ENCODE measurements around the gene TRIM71.
"Not testable (repeated sequence)": the region's sequence is repeated elsewhere in the genome, so short reads cannot be mapped to it uniquely, and the experiment has no call there.

DNA sequence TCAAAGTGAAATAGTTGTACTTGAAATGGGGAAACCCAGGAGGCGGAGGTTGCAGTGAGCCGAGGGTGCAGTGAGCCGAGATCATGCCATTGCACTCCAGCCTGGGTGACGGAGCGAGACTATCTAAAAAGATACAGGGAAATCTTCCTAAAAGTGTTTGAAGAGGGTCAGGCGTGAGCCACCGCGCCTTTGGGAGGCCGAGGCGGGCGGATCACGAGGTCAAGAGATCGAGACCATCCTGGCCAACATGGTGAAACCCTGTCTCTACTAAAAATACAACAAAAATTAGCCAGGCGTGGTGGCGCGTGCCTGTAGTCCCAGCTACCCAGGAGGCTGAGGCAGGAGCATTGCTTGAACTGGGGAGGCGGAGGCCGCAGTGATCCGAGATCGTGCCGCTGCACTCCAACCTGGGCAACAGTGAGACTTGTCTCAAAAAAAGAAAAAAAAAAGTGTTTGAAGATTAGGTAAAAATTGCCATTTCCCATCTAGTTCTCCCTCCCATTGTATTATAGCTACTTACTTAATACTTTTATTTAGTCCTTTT is 5.9 kb downstream of the TRIM71 start:
- TF ChIP-seq POLR2A (IDR thresholded peaks at IDR 0.05); EP300 (IDR thresholded peaks at IDR 0.05; ENCODE audit: low read depth): not testable (repeated sequence)
- TF ChIP-seq, protein P1, sequence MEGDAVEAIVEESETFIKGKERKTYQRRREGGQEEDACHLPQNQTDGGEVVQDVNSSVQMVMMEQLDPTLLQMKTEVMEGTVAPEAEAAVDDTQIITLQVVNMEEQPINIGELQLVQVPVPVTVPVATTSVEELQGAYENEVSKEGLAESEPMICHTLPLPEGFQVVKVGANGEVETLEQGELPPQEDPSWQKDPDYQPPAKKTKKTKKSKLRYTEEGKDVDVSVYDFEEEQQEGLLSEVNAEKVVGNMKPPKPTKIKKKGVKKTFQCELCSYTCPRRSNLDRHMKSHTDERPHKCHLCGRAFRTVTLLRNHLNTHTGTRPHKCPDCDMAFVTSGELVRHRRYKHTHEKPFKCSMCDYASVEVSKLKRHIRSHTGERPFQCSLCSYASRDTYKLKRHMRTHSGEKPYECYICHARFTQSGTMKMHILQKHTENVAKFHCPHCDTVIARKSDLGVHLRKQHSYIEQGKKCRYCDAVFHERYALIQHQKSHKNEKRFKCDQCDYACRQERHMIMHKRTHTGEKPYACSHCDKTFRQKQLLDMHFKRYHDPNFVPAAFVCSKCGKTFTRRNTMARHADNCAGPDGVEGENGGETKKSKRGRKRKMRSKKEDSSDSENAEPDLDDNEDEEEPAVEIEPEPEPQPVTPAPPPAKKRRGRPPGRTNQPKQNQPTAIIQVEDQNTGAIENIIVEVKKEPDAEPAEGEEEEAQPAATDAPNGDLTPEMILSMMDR (IDR thresholded peaks at IDR 0.05): not testable (repeated sequence)

Measured in transverse colon (tissue), 3 donors.